ENCODE results near the gene PGAM5.

Gene PGAM5

GRCh38 chr12:132695431-132695830 is 15.2 kb upstream of the PGAM5 start:
- H3K4me3 ChIP-seq, result no peak overlapping the region
- no peak for TF ChIP-seq Cebpa-rat (IDR thresholded peaks at IDR 0.05)
- no peak overlapping the region; a peak in 1 of 22 replicates for H3K4me2 ChIP-seq
- peaks cover 0 to 29% (median 9%) of the 10 kb centered on the region in 10 experiments; a peak in 16 of 20 replicates for H3K4me1 ChIP-seq
- H3K27me3 ChIP-seq, result no peaks in the 10 kb centered on the region
- H3K9ac ChIP-seq, result no peak overlapping the region
- peaks cover 12 to 81% (median 68%) of the 10 kb centered on the region in 11 experiments; a peak in 20 of 22 replicates for H3K36me3 ChIP-seq
- H4K20me1 ChIP-seq, result no peaks in the 10 kb centered on the region; a peak in 2 of 22 replicates
- H3K9me3 ChIP-seq (replicated peaks in 1 of 11), result peaks cover 0 to 10% (median 4%) of the 10 kb centered on the region in 11 experiments; a peak in 9 of 22 replicates
- H3K27ac ChIP-seq, result no peak overlapping the region

DNA sequence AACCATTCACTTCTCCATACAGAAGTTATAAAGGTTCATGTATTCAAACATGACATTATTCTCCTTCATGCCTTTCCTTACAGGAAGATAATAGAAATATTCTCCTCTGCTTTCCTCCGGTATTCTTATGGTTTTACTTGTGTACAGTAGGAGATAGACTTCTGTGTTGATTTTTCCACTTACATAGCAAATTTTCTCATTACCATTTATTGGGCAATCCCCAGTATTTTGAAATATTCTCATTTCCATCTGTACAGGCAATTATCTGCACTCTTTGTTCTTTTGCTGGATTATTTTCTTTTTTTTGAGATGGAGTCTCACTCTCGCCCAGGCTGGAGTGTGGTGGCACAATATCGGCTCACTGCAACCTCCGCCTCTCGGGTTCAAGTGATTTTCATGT is 12.3 kb upstream of the PGAM5 start:
- Histone ChIP-seq H3K4me2 (peak overlapping the region in 2 of 11 experiments; percentile 62 to 88; a peak in 4 of 22 replicates), H3K4me3 (no peak overlapping the region), H3K9me3 (replicated peaks in 1 of 11) (peaks cover 0 to 5% (median 0%) of the 10 kb centered on the region in 11 experiments; a peak in 5 of 22 replicates), H3K36me3 (peaks cover 22 to 90% (median 81%) of the 10 kb centered on the region in 11 experiments; a peak in 21 of 22 replicates), H3K27ac (peak overlapping the region in 1 of 11 experiments; percentile 21; a peak in 1 of 22 replicates), H4K20me1 (peaks cover 0 to 13% (median 0%) of the 10 kb centered on the region in 11 experiments; a peak in 7 of 22 replicates), H3K9ac (0 out of 22 replicates have a peak overlapping the region, but pooled peaks of 1 of the 11 experiments have one; percentile 29), H3K27me3 (no peaks in the 10 kb centered on the region), H3K4me1 (peaks cover 5 to 43% (median 19%) of the 10 kb centered on the region in 10 experiments)
- 0 out of 22 replicates have a peak, but pooled peaks of 2 of the 11 experiments have one; percentile 8 to 20 for TF ChIP-seq Cebpa-rat (IDR thresholded peaks at IDR 0.05)

DNA sequence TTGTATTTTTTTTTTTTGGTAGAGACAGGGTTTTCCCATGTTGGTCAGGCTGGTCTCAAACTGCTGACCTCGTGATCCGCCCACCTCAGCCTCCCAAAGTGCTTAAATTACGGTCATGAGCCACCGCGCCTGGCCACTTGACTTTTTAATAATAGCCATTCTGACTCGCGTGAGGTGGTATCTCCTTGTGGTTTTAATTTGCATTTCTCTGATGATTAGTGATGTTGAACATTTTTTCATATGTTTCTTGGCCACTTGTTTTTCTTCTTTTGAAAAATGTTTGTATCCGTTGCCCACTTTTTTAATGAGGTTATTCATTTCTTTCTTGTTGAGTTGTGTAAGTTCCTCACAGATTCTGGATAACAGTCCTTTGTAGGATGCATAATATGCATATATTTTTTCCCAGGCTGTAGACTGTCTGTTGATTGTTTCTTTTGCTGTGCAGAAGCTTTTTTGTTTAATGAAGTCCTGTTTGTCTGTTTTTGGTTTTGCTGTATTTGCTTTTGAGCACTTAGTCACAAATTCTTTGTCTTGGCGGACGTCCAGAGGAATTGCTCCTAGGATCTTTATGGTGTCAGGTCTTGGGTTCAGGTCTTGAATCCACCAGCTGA is 10.3 kb upstream of the PGAM5 start:
- H4K20me1 ChIP-seq, result peaks cover 0 to 13% (median 0%) of the 10 kb centered on the region in 11 experiments; a peak in 7 of 22 replicates
- no peak for TF ChIP-seq Cebpa-rat (IDR thresholded peaks at IDR 0.05)
- no peaks in the 10 kb centered on the region for H3K9me3 ChIP-seq (replicated peaks in 1 of 11)
- H3K27me3 ChIP-seq, result no peaks in the 10 kb centered on the region
- peak overlapping the region in 1 of 11 experiments; percentile 47; a peak in 2 of 22 replicates for H3K27ac ChIP-seq
- peak overlapping the region in 8 of 11 experiments; percentile 13 to 88 (median 30); a peak in 7 of 22 replicates for H3K4me2 ChIP-seq
- H3K9ac ChIP-seq, result no peak overlapping the region; a peak in 1 of 22 replicates
- H3K36me3 ChIP-seq, result peaks cover 32 to 100% (median 94%) of the 10 kb centered on the region in 11 experiments
- no peak overlapping the region for H3K4me3 ChIP-seq
- peaks cover 5 to 43% (median 19%) of the 10 kb centered on the region in 10 experiments for H3K4me1 ChIP-seq

DNA sequence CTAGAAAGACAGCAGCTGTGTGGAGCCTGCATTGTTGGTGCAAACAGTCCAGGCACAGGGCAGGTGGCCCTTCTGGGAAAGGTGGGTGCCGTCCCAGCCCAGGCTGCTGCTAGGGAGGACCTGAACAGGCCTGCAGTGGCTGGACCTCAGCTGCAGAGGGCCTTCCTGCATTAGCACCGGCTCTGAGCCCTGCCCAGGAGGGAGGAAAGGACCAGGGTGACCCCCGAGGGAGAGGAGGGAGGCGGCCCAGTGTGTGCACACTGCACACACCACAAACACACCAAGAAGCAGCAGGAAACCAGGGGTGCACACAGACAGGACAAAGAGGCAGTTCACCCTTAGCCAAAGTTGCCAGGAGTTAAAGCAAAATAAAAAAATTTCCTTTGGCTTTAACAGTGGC is 8.0 kb upstream of the PGAM5 start:
- H3K4me2 ChIP-seq, result no peak overlapping the region

DNA sequence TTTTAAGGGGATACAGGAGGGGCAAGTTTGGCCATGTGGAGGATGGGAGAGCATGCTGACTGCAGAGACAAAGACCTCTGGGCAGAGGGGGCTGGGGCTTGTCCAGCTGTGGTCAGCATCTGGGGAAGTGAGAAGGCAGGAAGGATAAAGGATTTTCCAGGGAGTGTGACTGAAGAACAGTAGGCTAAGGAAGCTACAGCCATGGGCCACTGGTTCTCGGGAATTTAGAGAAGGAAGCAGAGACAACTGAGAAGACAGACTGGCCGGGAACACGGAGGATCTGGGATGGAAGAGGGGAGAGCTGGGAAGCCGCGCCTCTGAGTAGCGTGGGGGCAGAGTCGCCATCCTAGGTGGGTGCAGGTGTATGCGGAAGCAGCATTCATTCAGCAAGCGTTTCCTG is 7.0 kb upstream of the PGAM5 start:
- Histone ChIP-seq H3K4me3 (no peak overlapping the region), H3K4me2 (no peak overlapping the region), H3K27ac (0 out of 22 replicates have a peak overlapping the region, but pooled peaks of 1 of the 11 experiments have one; percentile 22), H3K9me3 (replicated peaks in 1 of 11) (no peaks in the 10 kb centered on the region), H3K36me3 (peaks cover 21 to 83% (median 62%) of the 10 kb centered on the region in 11 experiments), H3K27me3 (no peaks in the 10 kb centered on the region), H4K20me1 (peaks cover 0 to 13% (median 0%) of the 10 kb centered on the region in 11 experiments; a peak in 6 of 22 replicates), H3K9ac (no peak overlapping the region), H3K4me1 (peaks cover 5 to 32% (median 19%) of the 10 kb centered on the region in 10 experiments)
- no peak for TF ChIP-seq Cebpa-rat (IDR thresholded peaks at IDR 0.05)

More for the DNA sequence above, 8.0 kb upstream of the PGAM5 start:
- H3K4me1 ChIP-seq, result peaks cover 5 to 42% (median 19%) of the 10 kb centered on the region in 10 experiments
- H4K20me1 ChIP-seq, result peaks cover 0 to 13% (median 0%) of the 10 kb centered on the region in 11 experiments; a peak in 6 of 22 replicates
- peaks cover 21 to 93% (median 72%) of the 10 kb centered on the region in 11 experiments for H3K36me3 ChIP-seq
- no peak for TF ChIP-seq Cebpa-rat (IDR thresholded peaks at IDR 0.05)
- H3K27ac ChIP-seq, result no peak overlapping the region
- no peaks in the 10 kb centered on the region for H3K9me3 ChIP-seq (replicated peaks in 1 of 11)
- H3K27me3 ChIP-seq, result no peaks in the 10 kb centered on the region
- 0 out of 22 replicates have a peak overlapping the region, but pooled peaks of 1 of the 11 experiments have one; percentile 9 for H3K9ac ChIP-seq
- H3K4me3 ChIP-seq, result no peak overlapping the region

GRCh38 chr12:132707241-132707640 is 3.4 kb upstream of the PGAM5 start:
- Histone ChIP-seq H3K36me3 (peaks cover 14 to 47% (median 28%) of the 10 kb centered on the region in 11 experiments; a peak in 21 of 22 replicates), H3K4me1 (peaks cover 18 to 22% (median 19%) of the 10 kb centered on the region in 10 experiments), H3K27me3 (no peaks in the 10 kb centered on the region), H4K20me1 (peaks cover 0 to 17% (median 12%) of the 10 kb centered on the region in 11 experiments; a peak in 16 of 22 replicates), H3K9me3 (replicated peaks in 1 of 11) (no peaks in the 10 kb centered on the region), H3K9ac (0 out of 22 replicates have a peak overlapping the region, but pooled peaks of 1 of the 11 experiments have one; percentile 41), H3K27ac (no peak overlapping the region), H3K4me3 (no peak overlapping the region), H3K4me2 (no peak overlapping the region)
- TF ChIP-seq Cebpa-rat (IDR thresholded peaks at IDR 0.05), result no peak

DNA sequence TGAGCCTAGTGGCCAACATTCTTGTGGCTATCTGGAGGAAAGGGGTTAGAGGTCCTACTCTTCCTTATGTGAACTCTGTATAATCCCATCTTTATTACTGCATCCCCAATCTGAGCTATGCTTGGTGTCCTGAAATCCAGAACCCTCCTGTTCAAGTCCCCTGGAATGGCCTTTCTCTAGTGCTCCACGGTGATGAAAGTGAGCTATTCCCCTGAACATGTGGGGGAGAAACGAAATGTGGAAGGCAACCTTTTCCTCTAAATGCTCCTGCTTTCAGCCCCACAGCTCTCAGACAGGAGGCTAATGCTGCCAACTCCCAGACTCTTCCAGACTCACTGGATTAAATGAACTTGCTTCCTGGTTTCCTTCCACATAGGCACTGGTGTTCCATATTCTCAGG is 2.5 kb upstream of the PGAM5 start:
- H3K36me3 ChIP-seq, result peaks cover 10 to 38% (median 25%) of the 10 kb centered on the region in 11 experiments; a peak in 21 of 22 replicates
- peak overlapping the region in 1 of 11 experiments; percentile 25; a peak in 2 of 22 replicates for H3K9ac ChIP-seq
- H4K20me1 ChIP-seq, result peaks cover 0 to 22% (median 20%) of the 10 kb centered on the region in 11 experiments; a peak in 18 of 22 replicates
- no peak overlapping the region for H3K4me2 ChIP-seq
- no peak for TF ChIP-seq Cebpa-rat (IDR thresholded peaks at IDR 0.05)
- no peak overlapping the region for H3K27ac ChIP-seq
- no peak overlapping the region for H3K4me3 ChIP-seq
- no peaks in the 10 kb centered on the region for H3K9me3 ChIP-seq (replicated peaks in 1 of 11)
- H3K27me3 ChIP-seq, result no peaks in the 10 kb centered on the region
- peaks cover 25 to 31% (median 28%) of the 10 kb centered on the region in 10 experiments for H3K4me1 ChIP-seq

- Histone ChIP-seq H3K9me3 (replicated peaks in 1 of 11) (no peaks in the 10 kb centered on the region), H3K36me3 (peaks cover 8 to 38% (median 26%) of the 10 kb centered on the region in 11 experiments), H3K9ac (peak overlapping the region; percentile 83 to 97 (median 90)), H3K27ac (peak overlapping the region; percentile 65 to 91 (median 84)), H3K27me3 (no peaks in the 10 kb centered on the region), H3K4me1 (peaks cover 29 to 45% (median 36%) of the 10 kb centered on the region in 10 experiments), H3K4me3 (peak overlapping the region; percentile 78 to 98 (median 94)), H3K4me2 (peak overlapping the region; percentile 82 to 99 (median 93)), H4K20me1 (peaks cover 8 to 41% (median 37%) of the 10 kb centered on the region in 11 experiments; a peak in 21 of 22 replicates)
- no peak for TF ChIP-seq Cebpa-rat (IDR thresholded peaks at IDR 0.05)
Observed at GRCh38 chr12:132710043-132710404, 618 bp upstream of the PGAM5 start.
